ENCODE data around the gene MLF2. TPM values are rescaled to one million over a fixed set of nuclear protein-coding genes. Genes with fewer than 3 reads are reported as not detected.

Gene MLF2
- total RNA-seq: 102 and 105 TPM in 2 replicates

- peak within 1 kb of the TSS; percentile 99 for H3K27ac Mint-ChIP-seq
- POLR2A ChIA-PET: interaction anchor here (0.5 to 4.3 kb wide), 57 partner anchors 9 to 1123 kb away, joined by 3 to 94 read pairs (median 5); partner anchors contain the start of genes C12orf57, CDCA3, COPS7A and GAPDH
- DNase-seq: peak; percentile 98
- peak within 1 kb of the TSS; percentile 93 for H3K4me3 Mint-ChIP-seq
- intact Hi-C loops (cut with micrococcal nuclease): loop anchor here (1.0 to 5.0 kb wide), 17 partner anchors 11 to 356 kb away; partner anchors contain the start of genes C12orf57, C1RL, CHD4 and COPS7A
- peaks cover 36% of the 10 kb centered on the region for H3K36me3 Mint-ChIP-seq (ENCODE audit: low read depth)
- ATAC-seq (ENCODE audit: low read depth): peak; percentile 91
- H3K4me1 Mint-ChIP-seq: peaks cover 16% of the 10 kb centered on the region
- CTCF ChIA-PET: interaction anchor here (0.6 to 3.7 kb wide), 23 partner anchors 9 to 188 kb away, joined by 3 to 64 read pairs (median 5); partner anchors contain the start of genes CDCA3, COPS7A, LAG3 and P3H3
- H3K27me3 Mint-ChIP-seq: no peaks in the 10 kb centered on the region
- TF ChIP-seq CTCF (IDR thresholded peaks at IDR 0.05): peak; percentile 76
- no peaks in the 10 kb centered on the region for H3K9me3 Mint-ChIP-seq
Observed at GRCh38 chr12:6752921-6753771, at the start of gene MLF2. Gene MLF2, minus strand, starts transcription at chr12:6753141. Its CDS starts 807 bp downstream, at chr12:6752334.

- Mint-ChIP-seq H3K9me3 (no peaks in the 10 kb centered on the region), H3K27ac (no peak overlapping the region)
Observed at GRCh38 chr12:6799147-6799546, 46.2 kb upstream of the MLF2 start.

GRCh38 chr12:6796576-6796975 is 43.6 kb upstream of the MLF2 start:
- Mint-ChIP-seq H3K27ac (no peak overlapping the region), H3K36me3 (ENCODE audit: low read depth) (no peaks in the 10 kb centered on the region), H3K9me3 (no peaks in the 10 kb centered on the region), H3K4me1 (peaks cover 19% of the 10 kb centered on the region), H3K27me3 (peaks cover 34% of the 10 kb centered on the region), H3K4me3 (no peak overlapping the region)
- DNase-seq (no peak), ATAC-seq (ENCODE audit: low read depth) (no peak)
- POLR2A ChIA-PET: interaction anchor here (0.6 kb wide), 1 partner anchor 12 kb away, joined by 3 read pairs; no protein-coding TSS in a partner anchor
- no peak for TF ChIP-seq CTCF (IDR thresholded peaks at IDR 0.05)
- CTCF ChIA-PET: no interaction called here
- intact Hi-C loops (cut with micrococcal nuclease): no loop called here

More at GRCh38 chr12:6799147-6799546, 46.2 kb upstream of the MLF2 start:
- no peak for TF ChIP-seq CTCF (IDR thresholded peaks at IDR 0.05)
- Mint-ChIP-seq H3K4me1 (no peaks in the 10 kb centered on the region), H3K4me3 (no peak overlapping the region), H3K36me3 (ENCODE audit: low read depth) (no peaks in the 10 kb centered on the region), H3K27me3 (peaks cover 30% of the 10 kb centered on the region)
- ChIA-PET CTCF (no interaction called here), POLR2A (no interaction called here)
- intact Hi-C loops (cut with micrococcal nuclease): no loop called here
- ATAC-seq (ENCODE audit: low read depth) (no peak), DNase-seq (no peak)

GRCh38 chr12:6795088-6795487 is 42.1 kb upstream of the MLF2 start:
- H3K9me3 Mint-ChIP-seq: no peaks in the 10 kb centered on the region
- DNase-seq (no peak), ATAC-seq (ENCODE audit: low read depth) (no peak)
- peaks cover 34% of the 10 kb centered on the region for H3K27me3 Mint-ChIP-seq
- no peak for TF ChIP-seq CTCF (IDR thresholded peaks at IDR 0.05)
- ChIA-PET CTCF (no interaction called here), POLR2A (no interaction called here)
- no peak overlapping the region for H3K27ac Mint-ChIP-seq
- no peak overlapping the region for H3K4me3 Mint-ChIP-seq
- intact Hi-C loops (cut with micrococcal nuclease): no loop called here
- peaks cover 19% of the 10 kb centered on the region for H3K4me1 Mint-ChIP-seq
- no peaks in the 10 kb centered on the region for H3K36me3 Mint-ChIP-seq (ENCODE audit: low read depth)

GRCh38 chr12:6792522-6793201 is 39.7 kb upstream of the MLF2 start:
- Mint-ChIP-seq H3K27ac (no peak overlapping the region), H3K36me3 (ENCODE audit: low read depth) (no peaks in the 10 kb centered on the region), H3K9me3 (no peaks in the 10 kb centered on the region), H3K4me3 (peak overlapping the region; percentile 52), H3K27me3 (peaks cover 27% of the 10 kb centered on the region), H3K4me1 (peaks cover 19% of the 10 kb centered on the region)
- CTCF ChIA-PET: interaction anchor here (0.5 to 1.7 kb wide), 6 partner anchors 11 to 180 kb away, joined by 3 to 5 read pairs (median 4); partner anchors contain the start of gene MLF2
- ATAC-seq (ENCODE audit: low read depth) (peak; percentile 75), DNase-seq (no peak)
- POLR2A ChIA-PET: no interaction called here
- no peak for TF ChIP-seq CTCF (IDR thresholded peaks at IDR 0.05)
- intact Hi-C loops (cut with micrococcal nuclease): no loop called here
